Measurements from ENCODE around the gene EBF3.

The EBF3 gene

DNA sequence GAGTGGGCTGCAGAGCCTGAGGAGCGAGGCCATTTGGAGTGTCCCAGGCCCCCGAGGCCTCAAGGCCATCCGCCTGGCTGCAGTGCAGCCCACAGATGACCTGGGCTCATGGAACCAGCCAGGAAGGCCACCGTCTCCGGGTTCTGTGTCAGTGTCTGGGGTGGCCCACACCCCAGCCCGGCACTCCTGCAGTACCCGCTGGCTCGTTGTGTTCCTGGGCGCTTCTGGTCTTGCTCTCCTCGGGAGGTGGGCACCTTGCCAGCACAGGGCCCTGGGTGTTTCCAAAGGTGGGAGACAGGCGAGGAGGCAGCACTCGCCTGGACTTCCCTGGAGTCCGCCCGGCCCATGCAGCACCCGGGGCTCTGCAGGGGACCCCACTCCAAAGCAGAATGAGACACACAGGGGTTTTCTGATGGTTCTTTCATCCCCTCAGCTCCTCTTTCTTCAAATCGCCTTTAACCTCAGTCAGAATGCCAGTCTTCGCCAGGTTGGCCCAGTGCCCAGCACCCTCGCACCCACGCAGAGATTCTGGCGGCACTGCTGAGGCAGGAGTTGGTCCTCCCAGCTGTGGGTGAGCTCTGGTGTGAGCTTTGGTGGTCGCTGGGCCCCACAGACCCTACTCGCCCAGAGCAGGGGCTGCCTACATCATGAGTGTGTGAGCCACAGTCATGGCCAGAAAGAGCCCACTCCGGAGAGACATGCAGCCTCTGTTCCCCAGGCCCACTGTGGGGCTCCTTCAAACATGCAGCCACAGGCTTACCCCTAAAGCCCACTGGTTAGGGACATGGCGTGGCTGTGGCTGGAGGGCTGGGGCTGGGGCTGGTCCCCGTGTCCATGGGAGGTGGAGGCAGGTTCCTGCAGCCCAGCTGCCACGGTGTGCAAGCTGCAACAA, 155.7 kb downstream of the EBF3 start:
- Mint-ChIP-seq H3K4me3 (no peak overlapping the region), H3K27me3 (no peaks in the 10 kb centered on the region), H3K4me1 (ENCODE audit: low read depth) (no peaks in the 10 kb centered on the region), H3K27ac (no peak overlapping the region), H3K36me3 (ENCODE audit: low read depth) (no peaks in the 10 kb centered on the region), H3K9me3 (peaks cover 28% of the 10 kb centered on the region)
- no peak for DNase-seq

DNA sequence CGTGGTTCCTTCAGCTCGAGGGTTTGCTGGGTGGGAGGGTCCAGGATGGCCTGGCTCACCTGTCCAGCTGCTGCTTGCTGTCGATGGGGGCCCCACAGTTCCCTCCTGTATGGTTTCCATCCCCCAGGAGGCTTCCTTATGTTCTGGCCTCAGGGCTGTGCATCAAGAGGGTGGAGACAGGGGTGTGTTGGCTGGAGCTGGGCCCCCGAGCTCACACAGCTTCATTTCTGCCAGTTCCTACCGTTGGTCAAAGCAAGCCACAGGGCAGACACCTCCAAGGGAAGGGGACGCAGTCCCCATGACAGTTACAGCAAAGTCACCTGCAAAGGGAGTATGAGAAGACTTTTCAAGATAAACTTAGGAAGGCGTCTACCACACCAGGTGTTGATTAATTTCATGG, 156.9 kb downstream of the EBF3 start:
- Mint-ChIP-seq H3K4me3 (no peak overlapping the region), H3K36me3 (ENCODE audit: low read depth) (no peaks in the 10 kb centered on the region), H3K27ac (no peak overlapping the region), H3K9me3 (peaks cover 33% of the 10 kb centered on the region), H3K27me3 (no peaks in the 10 kb centered on the region), H3K4me1 (ENCODE audit: low read depth) (no peaks in the 10 kb centered on the region)
- DNase-seq: no peak

DNA sequence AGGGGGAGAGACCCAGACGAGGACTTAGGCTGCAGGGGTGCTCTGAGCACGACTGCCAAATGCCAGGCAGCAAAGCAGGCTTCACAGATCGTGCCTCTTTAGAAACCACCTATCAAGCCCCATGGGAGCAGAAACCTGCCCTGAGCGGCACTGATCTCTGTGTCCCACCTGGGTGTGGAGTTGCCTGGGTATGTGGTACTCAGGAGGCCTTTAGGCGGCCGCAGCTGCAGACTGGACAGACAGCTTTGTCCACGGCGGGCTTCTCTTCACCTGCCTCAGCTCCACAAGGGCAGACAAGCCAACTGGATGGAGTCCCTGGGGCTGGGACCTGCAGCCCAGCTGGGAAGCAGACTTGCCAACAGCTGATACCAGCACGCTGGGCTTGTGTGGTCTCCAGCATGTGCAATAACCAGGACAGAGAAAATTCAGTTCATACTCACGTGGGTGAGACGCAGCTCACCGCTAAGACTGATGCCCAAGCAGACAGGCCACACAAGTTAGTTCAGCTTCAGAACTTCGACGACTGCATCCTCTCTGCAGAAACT, 163.2 kb downstream of the EBF3 start:
- Mint-ChIP-seq H3K27ac (no peak overlapping the region), H3K9me3 (peaks cover 38% of the 10 kb centered on the region), H3K36me3 (ENCODE audit: low read depth) (no peaks in the 10 kb centered on the region), H3K4me3 (no peak overlapping the region), H3K4me1 (ENCODE audit: low read depth) (no peaks in the 10 kb centered on the region), H3K27me3 (no peaks in the 10 kb centered on the region)
- DNase-seq: no peak

DNA sequence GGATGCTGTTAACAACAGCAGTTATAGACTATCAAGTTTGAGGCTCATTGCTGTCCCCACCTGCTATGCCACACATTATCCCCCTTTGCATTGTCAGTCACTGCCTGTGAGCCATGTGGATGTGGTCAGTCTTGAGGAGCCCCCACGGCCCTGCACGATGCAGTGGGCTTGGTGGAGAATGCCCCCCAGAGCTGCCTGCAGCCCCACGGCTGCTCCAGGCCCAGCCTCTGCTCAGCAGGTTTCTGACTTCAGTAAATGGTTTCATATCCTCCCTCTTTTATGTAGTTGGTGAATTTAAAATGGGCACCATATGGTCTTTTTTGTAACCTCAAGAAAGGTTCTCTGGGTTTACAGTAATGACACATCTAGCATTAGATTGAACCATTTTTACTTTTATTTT, 164.1 kb downstream of the EBF3 start:
- no peaks in the 10 kb centered on the region for H3K36me3 Mint-ChIP-seq (ENCODE audit: low read depth)
- peaks cover 40% of the 10 kb centered on the region for H3K9me3 Mint-ChIP-seq
- H3K4me3 Mint-ChIP-seq: no peak overlapping the region
- DNase-seq: no peak
- no peaks in the 10 kb centered on the region for H3K27me3 Mint-ChIP-seq
- no peak overlapping the region for H3K27ac Mint-ChIP-seq
- no peaks in the 10 kb centered on the region for H3K4me1 Mint-ChIP-seq (ENCODE audit: low read depth)

DNA sequence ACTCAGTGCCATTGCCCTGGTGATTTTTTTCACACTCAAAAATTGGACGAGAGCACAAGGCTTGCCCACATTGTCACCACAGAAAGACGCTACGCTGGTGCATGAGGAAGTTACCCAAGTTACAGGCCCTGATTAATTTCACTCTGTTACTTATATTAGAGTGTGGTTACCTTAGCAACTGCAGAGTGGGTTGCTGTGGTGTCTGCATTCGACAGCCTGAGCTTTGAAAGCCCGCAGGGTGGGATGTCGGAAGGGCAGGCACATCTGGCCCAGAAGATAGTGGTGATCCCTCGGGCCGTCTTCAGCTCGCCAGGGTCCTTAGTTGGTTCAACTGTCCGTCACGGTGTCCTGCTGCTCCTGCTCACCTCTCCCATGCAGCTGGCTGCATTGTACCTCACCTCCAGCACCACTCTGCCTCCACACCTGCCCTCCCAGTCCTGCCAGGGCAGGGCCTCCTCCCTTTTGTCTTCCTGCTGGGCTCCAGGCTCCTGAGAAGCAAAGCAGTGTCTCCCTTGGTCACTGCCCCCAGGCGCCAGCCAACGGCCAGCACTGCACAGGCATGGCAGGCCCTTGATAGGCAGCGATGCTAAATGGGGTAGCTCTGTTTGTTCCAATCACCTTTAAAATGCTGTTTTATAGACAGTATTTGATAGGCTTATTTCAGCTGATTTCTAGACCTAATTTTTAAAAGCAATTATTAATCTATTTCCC, 167.2 kb downstream of the EBF3 start:
- no peaks in the 10 kb centered on the region for H3K4me1 Mint-ChIP-seq (ENCODE audit: low read depth)
- no peaks in the 10 kb centered on the region for H3K27me3 Mint-ChIP-seq
- no peaks in the 10 kb centered on the region for H3K36me3 Mint-ChIP-seq (ENCODE audit: low read depth)
- H3K27ac Mint-ChIP-seq: no peak overlapping the region
- no peak overlapping the region for H3K4me3 Mint-ChIP-seq
- DNase-seq: no peak
- H3K9me3 Mint-ChIP-seq: peaks cover 35% of the 10 kb centered on the region

DNA sequence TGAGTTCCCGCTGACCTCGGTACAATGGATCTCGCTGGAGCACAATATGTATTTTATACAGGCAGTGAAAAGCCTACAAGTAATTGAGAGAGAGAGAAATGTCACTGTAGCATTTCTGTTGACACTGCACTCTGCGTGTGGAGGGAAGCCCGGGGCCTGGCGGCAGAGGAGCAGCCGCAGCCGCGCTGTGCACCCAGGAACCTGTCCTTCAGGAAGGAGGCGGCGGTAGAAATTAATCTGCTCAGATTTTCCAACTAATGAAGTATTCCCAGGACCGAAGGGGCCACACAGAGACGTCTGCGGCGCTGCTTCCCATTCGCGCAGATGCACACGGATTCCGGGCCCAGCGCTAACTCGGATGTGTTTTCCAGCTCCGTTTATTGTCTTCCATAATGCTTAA, 170.1 kb downstream of the EBF3 start:
- H3K4me1 Mint-ChIP-seq (ENCODE audit: low read depth): no peaks in the 10 kb centered on the region
- DNase-seq: no peak
- no peak overlapping the region for H3K27ac Mint-ChIP-seq
- H3K4me3 Mint-ChIP-seq: no peak overlapping the region
- H3K9me3 Mint-ChIP-seq: peaks cover 52% of the 10 kb centered on the region
- H3K36me3 Mint-ChIP-seq (ENCODE audit: low read depth): peaks cover 3% of the 10 kb centered on the region
- no peaks in the 10 kb centered on the region for H3K27me3 Mint-ChIP-seq

DNA sequence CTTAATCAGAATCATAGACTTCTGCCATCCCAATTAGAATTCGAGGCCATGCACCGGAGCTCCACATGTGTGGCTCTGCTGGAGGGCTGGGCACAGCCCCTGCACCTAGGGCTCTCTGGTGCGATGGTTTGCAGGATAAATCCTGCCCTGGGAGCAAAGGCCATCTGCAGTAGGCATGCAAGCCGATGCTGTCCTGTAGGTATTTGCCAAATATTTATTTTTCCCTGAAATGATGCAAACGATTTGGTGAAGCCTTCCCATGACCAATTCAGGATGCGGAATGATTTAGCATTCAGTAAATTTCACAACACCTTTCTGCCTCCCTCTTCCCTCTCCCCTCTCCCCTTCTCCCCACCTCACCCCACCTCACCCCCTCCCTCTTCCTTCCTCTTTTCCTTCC, 170.6 kb downstream of the EBF3 start:
- Mint-ChIP-seq H3K4me1 (ENCODE audit: low read depth) (no peaks in the 10 kb centered on the region), H3K9me3 (peaks cover 49% of the 10 kb centered on the region), H3K27ac (no peak overlapping the region), H3K36me3 (ENCODE audit: low read depth) (peaks cover 3% of the 10 kb centered on the region), H3K27me3 (no peaks in the 10 kb centered on the region), H3K4me3 (no peak overlapping the region)
- DNase-seq: no peak

DNA sequence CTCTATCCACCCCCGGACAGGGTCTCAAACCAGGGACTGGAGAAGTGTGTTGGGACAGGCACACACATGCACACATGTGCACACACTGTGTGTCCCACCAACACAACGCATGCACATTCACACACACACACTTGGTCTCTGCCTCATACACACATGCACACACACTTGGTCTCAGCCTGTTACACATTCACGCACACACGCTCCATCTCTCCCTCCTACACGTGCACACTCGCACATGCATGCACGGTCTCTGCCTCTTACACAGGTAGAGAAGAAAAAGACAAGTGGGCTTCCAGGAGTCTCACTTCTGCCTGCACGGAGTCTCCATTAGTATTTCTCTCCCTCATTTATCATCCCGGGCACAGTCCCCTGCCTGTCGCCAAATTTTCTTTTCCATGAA, 171.2 kb downstream of the EBF3 start:
- no peak for DNase-seq
- Mint-ChIP-seq H3K36me3 (ENCODE audit: low read depth) (peaks cover 5% of the 10 kb centered on the region), H3K4me1 (ENCODE audit: low read depth) (no peaks in the 10 kb centered on the region), H3K27ac (no peak overlapping the region), H3K27me3 (no peaks in the 10 kb centered on the region), H3K9me3 (peaks cover 46% of the 10 kb centered on the region), H3K4me3 (no peak overlapping the region)

DNA sequence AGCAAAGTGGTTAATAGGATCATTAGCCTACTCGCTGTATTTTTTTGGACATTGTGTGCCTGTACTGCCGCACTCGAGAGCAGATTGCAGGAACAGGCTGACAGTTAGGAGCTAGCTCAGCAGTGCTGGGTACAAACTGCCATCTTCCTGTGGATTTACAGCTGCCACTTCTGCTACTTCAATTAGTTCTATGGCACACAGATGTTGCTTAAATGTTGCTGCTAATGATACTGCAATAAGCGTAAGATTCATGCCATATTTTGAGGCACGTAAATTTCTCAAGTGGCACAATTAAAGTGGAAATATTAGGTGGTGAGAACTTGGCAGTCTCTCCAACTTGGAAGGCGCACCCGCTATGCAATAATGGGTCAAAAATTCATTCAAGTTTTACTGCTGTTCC, 171.9 kb downstream of the EBF3 start:
- peaks cover 5% of the 10 kb centered on the region for H3K36me3 Mint-ChIP-seq (ENCODE audit: low read depth)
- no peaks in the 10 kb centered on the region for H3K27me3 Mint-ChIP-seq
- H3K9me3 Mint-ChIP-seq: peaks cover 52% of the 10 kb centered on the region
- H3K4me1 Mint-ChIP-seq (ENCODE audit: low read depth): no peaks in the 10 kb centered on the region
- DNase-seq: no peak
- no peak overlapping the region for H3K27ac Mint-ChIP-seq
- no peak overlapping the region for H3K4me3 Mint-ChIP-seq

DNA sequence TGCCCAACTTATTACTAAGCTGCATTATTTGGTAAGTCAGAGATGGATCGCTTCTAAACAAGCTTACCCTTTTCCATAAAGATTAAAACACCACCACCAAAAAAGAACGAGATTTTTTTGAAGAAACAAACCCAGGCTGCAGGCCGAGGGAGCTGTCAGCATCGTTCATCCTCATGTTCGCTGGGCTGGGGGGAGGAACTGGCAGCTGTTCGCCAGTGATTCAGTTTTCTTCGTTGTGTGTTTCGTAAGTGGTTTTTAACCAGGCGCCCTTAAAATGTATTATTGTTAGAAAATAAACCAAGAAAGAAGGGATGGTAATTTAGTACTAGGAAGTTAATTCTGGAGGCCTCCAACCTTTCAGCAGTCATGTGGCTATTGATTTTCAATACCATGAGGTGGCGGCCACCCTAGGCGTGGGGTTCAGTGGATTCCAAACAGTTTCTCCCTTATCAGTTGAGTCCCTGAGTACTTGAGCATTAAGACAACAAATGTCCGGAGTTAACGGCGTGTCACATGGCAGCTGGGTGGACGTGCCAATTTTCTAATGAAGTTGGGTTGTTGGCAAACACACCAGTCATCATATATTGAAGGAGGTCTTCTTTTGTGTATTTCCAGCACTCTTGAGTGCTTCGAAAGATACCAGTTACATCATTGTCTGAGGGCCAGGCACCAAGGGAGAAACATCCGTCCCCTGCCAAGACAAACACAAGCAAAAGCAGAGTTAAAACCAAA, 173.2 kb downstream of the EBF3 start:
- Mint-ChIP-seq H3K27ac (no peak overlapping the region), H3K27me3 (no peaks in the 10 kb centered on the region), H3K4me1 (ENCODE audit: low read depth) (no peaks in the 10 kb centered on the region), H3K9me3 (peaks cover 54% of the 10 kb centered on the region), H3K36me3 (ENCODE audit: low read depth) (peaks cover 5% of the 10 kb centered on the region), H3K4me3 (no peak overlapping the region)
- no peak for DNase-seq

DNA sequence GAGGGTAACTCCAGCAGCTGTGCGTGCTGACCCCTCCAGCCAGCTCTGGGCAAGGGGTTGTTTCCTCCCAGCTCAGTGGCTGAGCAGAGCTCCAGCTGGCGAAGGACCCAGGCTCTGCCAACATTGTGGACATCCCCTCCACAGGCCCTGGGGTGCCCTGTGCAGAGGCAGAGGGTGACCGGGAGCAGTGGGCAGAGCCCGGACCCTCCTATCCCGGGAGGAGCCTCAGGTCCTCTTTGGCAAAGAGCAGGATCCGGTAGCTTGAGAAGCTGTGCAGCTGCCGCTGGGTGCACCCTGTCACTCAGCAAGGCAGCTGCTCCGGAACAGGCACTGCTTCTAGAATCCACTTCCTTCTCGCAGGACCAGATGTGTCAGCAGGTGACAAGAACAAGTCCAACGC, 175.9 kb downstream of the EBF3 start:
- peaks cover 55% of the 10 kb centered on the region for H3K9me3 Mint-ChIP-seq
- no peak for DNase-seq
- peaks cover 5% of the 10 kb centered on the region for H3K36me3 Mint-ChIP-seq (ENCODE audit: low read depth)
- no peak overlapping the region for H3K4me3 Mint-ChIP-seq
- H3K27me3 Mint-ChIP-seq: no peaks in the 10 kb centered on the region
- no peak overlapping the region for H3K27ac Mint-ChIP-seq
- H3K4me1 Mint-ChIP-seq (ENCODE audit: low read depth): no peaks in the 10 kb centered on the region

DNA sequence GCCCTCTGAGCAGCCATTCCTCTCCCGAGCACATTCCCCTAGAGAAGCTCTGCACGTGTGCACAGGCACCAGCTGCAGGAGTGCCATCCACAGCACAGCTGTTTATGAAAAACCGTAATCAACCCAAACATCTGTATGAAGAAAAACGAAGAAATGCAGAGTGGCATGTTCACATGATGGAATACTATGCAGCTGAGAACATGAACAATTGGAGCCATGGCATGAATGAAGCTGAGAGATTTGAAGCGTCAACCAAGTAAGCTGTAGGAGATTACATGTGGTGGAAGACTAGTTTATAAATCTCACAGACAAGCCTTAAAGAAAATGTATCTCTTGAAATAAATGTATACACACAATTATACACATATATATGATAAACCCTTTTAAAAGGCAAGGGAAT, 176.5 kb downstream of the EBF3 start:
- Mint-ChIP-seq H3K9me3 (peaks cover 56% of the 10 kb centered on the region), H3K4me1 (ENCODE audit: low read depth) (no peaks in the 10 kb centered on the region), H3K36me3 (ENCODE audit: low read depth) (peaks cover 5% of the 10 kb centered on the region), H3K27me3 (no peaks in the 10 kb centered on the region), H3K27ac (no peak overlapping the region), H3K4me3 (no peak overlapping the region)
- DNase-seq: no peak

DNA sequence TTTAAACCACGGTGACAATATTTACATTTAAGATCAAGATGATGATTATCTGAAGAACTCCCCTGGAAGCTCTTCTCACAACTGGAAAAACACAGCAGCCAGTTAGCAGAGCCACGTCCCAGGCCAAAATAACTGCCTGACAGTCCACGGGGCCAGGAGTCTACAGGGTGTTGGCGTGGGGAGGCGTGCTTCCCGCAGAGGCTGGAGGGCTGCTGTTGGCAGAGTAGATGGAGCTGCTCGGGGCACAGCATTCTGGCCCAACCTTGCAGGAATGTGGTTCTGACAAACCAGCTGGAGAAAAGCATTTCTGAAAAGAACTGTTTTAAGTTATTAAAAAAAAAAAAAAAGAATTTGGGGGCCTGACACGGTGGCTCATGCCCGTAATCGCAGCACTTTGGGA, 177.9 kb downstream of the EBF3 start:
- H3K9me3 Mint-ChIP-seq: peaks cover 45% of the 10 kb centered on the region
- H3K27me3 Mint-ChIP-seq: no peaks in the 10 kb centered on the region

DNA sequence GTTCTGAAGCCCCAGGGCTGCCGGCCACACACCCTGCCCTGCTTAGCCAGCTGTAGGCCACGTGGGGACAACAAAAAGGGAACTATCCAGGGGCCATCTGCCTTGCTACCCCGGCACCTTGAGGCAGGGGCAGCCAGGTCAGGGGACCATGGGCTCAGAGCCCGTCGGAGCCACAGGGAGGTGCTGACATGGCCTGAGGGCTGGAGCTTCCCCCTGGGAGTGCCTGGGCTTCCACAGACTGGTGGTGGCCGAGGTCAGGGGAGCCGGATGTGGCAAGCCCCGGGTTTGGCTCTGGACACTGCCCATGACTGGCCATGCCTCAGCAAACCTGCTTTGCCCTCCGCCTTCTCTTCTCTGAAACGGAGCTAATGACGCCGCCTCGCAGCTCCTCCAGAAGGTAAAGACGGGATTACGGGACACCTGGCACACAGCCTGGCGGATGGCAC, 178.5 kb downstream of the EBF3 start:
- DNase-seq: no peak
- Mint-ChIP-seq H3K4me1 (ENCODE audit: low read depth) (no peaks in the 10 kb centered on the region), H3K27me3 (no peaks in the 10 kb centered on the region), H3K9me3 (peaks cover 40% of the 10 kb centered on the region), H3K4me3 (no peak overlapping the region), H3K36me3 (ENCODE audit: low read depth) (peaks cover 5% of the 10 kb centered on the region), H3K27ac (no peak overlapping the region)

More for the DNA sequence above, 177.9 kb downstream of the EBF3 start:
- Mint-ChIP-seq H3K27ac (no peak overlapping the region), H3K4me3 (no peak overlapping the region), H3K4me1 (ENCODE audit: low read depth) (no peaks in the 10 kb centered on the region), H3K36me3 (ENCODE audit: low read depth) (peaks cover 5% of the 10 kb centered on the region)
- no peak for DNase-seq

Measured in activated T-cell treated with anti-CD3 and anti-CD28 coated beads, Interleukin-2, amount 50 U/mL, for 24 hours (primary cell).